Thoracic aorta (tissue), 2 donors: ENCODE data around the gene TTC16. TPM values are rescaled to one million over a fixed set of nuclear protein-coding genes. Genes with fewer than 3 reads are reported as not detected.

Experiments
- ATAC-seq: fragments of 150-250 bp; one replicate; pipeline ENCODE4 v1.8.0; 2017; ENCODE audit warnings: low read depth; ENCODE audit not compliant: insufficient number of reproducible peaks, low FRiP score
- DNase-seq: peaks from one replicate; pipeline ENCODE4 v3.0.0-alpha.2; 2020; ENCODE audit warnings: low spot score
- H3K27ac ChIP-seq, 2 donors: fragments of 200-600 bp; sonication (generic); 1 replicate in 1 of 2; 2 replicates in 1 of 2; pipeline ENCODE4 v1.5.1; 2016; ENCODE audit warnings: mild to moderate bottlenecking in 2 of 2, moderate library complexity in 2 of 2
- H3K27me3 ChIP-seq: fragments of 200-600 bp; sonication (generic); replicated peaks from 2 replicates; pipeline ENCODE4 v1.6.0; 2016; ENCODE audit warnings: mild to moderate bottlenecking; ENCODE audit not compliant: insufficient read depth
- H3K36me3 ChIP-seq: fragments of 200-600 bp; sonication (generic); one replicate; pipeline ENCODE4 v1.5.1; 2016
- H3K4me1 ChIP-seq, 2 donors: fragments of 200-600 bp; sonication (generic); 1 replicate in 1 of 2; 2 replicates in 1 of 2; pipeline versions ENCODE4 v1.5.1 to v1.6.0; 2016; ENCODE audit warnings: low read depth in 2 of 2, mild to moderate bottlenecking in 1 of 2; ENCODE audit not compliant: control insufficient read depth in 1 of 2
- H3K4me3 ChIP-seq: fragments of 200-600 bp; sonication (generic); 2 replicates; pipeline ENCODE4 v1.5.1; 2016; ENCODE audit warnings: mild to moderate bottlenecking
- H3K9me3 ChIP-seq: fragments of 200-600 bp; sonication (generic); 2 replicates; pipeline ENCODE4 v1.5.1; 2016
- CTCF ChIP-seq: fragments of 200-600 bp; sonication (generic); IDR thresholded peaks from one replicate; pipeline ENCODE4 v1.5.1; 2019; ENCODE audit warnings: antibody characterized with exemption
- total RNA-seq, 2 donors: library from RNA; depleted of rRNA; stranded (reverse); fragments of >200 nt; gene quantifications; one replicate each; pipeline versions ENCODE4 v1.1.0 to v1.2.3, GENCODE V29; 2016

Gene TTC16
- total RNA-seq, 2 donors from 2014 or later, result 0.14 to 0.27 TPM

DNA sequence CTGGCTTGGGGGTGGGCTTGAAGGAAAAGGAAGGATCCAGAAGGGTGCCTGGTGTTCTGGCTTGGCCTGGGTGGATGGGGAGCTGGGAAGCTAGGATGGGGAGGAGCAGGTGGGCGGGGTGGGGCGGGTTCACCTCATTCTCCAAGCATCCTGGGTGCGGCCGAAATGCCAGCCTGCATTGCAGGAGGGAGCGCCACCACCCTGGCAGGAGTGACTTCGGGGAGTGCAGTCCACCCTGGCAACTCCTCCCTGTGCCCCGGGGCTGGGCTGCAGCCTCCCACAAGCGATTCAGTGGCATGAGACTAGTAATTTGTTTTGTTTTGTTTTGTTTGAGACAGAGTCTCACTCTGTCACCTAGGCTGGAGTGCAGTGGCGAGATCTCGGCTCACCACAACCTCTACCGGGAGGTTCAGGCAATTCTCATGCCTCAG lies 5.5 kb downstream of the TTC16 start:
- Histone ChIP-seq H3K36me3 (no peaks in the 10 kb centered on the region), H3K27me3 (no peaks in the 10 kb centered on the region), H3K27ac (no peak overlapping the region), H3K4me1 (peaks cover 6 to 15% of the 10 kb centered on the region in 2 donors), H3K9me3 (no peaks in the 10 kb centered on the region), H3K4me3 (no peak overlapping the region)
- no peak for DNase-seq
- no peak for ATAC-seq
- no peak for TF ChIP-seq CTCF

DNA sequence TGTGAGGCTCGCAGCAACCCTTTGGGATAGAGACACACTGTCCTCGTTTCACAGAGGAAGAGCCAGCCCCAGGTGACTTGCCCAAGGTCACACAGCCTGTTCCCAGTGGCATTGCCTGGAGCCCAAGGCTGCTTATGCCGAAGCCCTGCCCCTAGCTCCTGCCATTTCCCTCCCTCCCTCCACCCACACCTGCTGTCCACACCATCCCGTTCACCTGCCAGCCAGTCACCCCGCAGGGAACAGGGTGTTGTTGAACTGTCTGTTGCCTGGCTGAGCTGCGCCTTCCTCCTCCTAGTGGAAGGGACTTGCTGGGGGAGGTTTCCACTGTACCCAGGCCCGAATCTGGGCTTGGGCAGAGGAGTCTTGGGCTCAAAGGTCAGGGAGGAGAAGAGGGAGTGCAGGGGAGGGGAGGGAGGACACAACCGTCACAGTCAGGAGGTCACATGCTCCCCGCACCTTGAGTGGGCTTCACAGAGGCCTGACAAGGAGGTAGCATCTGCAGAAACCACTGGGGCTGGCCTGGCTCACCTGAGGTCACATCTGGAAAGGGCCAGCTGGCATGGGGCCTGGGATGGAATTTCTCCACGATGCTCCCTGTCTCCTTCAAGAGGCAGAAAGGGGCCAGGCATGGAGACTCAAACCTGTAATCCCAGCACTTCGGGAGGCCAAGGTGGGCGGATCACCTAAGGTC lies 6.3 kb downstream of the TTC16 start:
- peaks cover 6 to 13% of the 10 kb centered on the region in 2 donors for H3K4me1 ChIP-seq
- H3K27me3 ChIP-seq, result no peaks in the 10 kb centered on the region
- H3K27ac ChIP-seq, result no peak overlapping the region
- no peak for ATAC-seq
- no peak for TF ChIP-seq CTCF
- H3K9me3 ChIP-seq, result no peaks in the 10 kb centered on the region
- H3K4me3 ChIP-seq, result no peak overlapping the region
- DNase-seq, result no peak
- no peaks in the 10 kb centered on the region for H3K36me3 ChIP-seq

- no peak for TF ChIP-seq CTCF
- H3K27me3 ChIP-seq, result no peaks in the 10 kb centered on the region
- no peaks in the 10 kb centered on the region for H3K36me3 ChIP-seq
- H3K4me1 ChIP-seq, result peaks cover 6 to 13% of the 10 kb centered on the region in 2 donors
- H3K9me3 ChIP-seq, result no peaks in the 10 kb centered on the region
- no peak for ATAC-seq
- H3K4me3 ChIP-seq, result no peak overlapping the region
- no peak overlapping the region for H3K27ac ChIP-seq
- DNase-seq, result no peak
Measured at GRCh38 chr9:127723013-127723412, 7.1 kb downstream of the TTC16 start.

- no peak for DNase-seq
- no peak overlapping the region for H3K27ac ChIP-seq
- TF ChIP-seq CTCF, result no peak
- H3K4me3 ChIP-seq, result no peak overlapping the region
- H3K9me3 ChIP-seq, result no peaks in the 10 kb centered on the region
- no peak for ATAC-seq
- H3K36me3 ChIP-seq, result no peaks in the 10 kb centered on the region
- peaks cover 6 to 13% of the 10 kb centered on the region in 2 donors for H3K4me1 ChIP-seq
- H3K27me3 ChIP-seq, result no peaks in the 10 kb centered on the region
Measured at GRCh38 chr9:127723444-127723843, 7.6 kb downstream of the TTC16 start.

DNA sequence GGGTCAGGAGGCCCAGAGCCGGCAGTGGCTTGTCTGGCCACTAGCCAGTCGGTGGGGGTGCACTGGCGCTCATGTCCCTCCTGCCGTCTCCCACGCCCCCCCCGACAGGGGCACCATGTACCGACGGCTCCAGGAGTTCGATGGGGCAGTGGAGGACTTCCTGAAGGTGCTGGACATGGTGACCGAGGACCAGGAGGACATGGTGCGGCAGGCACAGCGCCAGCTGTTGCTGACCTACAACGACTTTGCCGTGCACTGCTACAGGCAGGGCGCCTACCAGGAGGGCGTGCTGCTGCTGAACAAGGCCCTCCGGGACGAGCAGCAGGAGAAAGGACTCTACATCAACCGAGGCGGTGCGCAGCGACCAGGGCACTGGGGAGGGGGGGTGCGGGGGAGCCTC lies 8.1 kb downstream of the TTC16 start:
- Histone ChIP-seq H3K9me3 (no peaks in the 10 kb centered on the region), H3K36me3 (no peaks in the 10 kb centered on the region), H3K27me3 (no peaks in the 10 kb centered on the region), H3K4me1 (peaks cover 6 to 13% of the 10 kb centered on the region in 2 donors), H3K4me3 (no peak overlapping the region), H3K27ac (no peak overlapping the region)
- no peak for TF ChIP-seq CTCF
- ATAC-seq, result no peak
- DNase-seq, result no peak
